GM15510 (cell line): ENCODE data around the gene GPR35.

Source experiments
- POLR2A ChIP-seq: IDR thresholded peaks from 3 replicates; pipeline ENCODE4 v1.6.1; 2011; ENCODE audit warnings: borderline replicate concordance; ENCODE audit not compliant: insufficient read length; ENCODE audit errors: extremely low read depth

GPR35 gene

DNA sequence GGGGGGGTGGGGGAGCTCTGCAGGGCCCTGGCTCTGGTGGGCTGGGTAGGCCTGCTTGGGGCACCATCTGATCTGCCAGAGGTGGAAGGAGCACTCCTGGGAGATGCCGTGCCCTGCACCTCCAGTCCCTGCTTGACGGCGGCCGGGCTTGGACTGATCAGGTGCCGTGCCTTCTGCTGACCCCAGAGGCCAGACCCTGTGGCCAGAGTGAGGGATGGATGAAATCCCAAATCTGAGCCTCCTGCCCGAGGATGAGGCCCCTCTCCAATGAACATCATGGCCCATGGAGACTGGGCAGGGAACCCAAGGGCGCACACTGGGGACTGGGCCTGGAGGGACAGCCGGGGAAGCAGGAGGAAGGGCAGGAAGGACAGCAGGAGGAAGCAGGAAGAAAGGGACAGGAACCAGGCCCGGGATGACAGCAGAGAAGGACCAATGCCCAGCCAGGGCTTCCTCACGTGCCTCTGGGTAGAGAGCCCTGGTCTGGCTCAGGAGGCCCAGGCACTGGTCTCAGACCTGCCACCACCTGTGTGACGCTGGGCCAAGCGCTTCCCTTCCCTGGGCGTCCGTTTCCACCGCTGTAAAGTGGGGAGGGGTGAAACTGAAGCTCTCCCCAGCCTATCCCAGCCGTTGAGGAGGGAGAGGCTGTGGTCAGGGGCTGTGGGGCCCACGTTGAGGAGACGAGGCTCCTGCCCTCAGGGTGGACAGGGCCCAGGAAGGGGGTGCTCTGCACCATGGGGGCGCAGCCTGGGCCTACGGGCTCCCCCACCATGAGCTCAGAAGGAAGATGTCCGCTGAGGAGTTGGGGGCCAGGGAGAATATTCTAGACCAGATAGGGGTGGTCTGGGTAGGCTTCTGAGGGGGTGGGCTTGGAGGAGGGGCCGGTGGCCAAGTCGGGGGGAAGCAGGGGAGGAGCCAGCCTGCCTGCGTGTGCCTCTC, 1.0 kb upstream of the GPR35 start:
- TF ChIP-seq POLR2A: no peak

DNA sequence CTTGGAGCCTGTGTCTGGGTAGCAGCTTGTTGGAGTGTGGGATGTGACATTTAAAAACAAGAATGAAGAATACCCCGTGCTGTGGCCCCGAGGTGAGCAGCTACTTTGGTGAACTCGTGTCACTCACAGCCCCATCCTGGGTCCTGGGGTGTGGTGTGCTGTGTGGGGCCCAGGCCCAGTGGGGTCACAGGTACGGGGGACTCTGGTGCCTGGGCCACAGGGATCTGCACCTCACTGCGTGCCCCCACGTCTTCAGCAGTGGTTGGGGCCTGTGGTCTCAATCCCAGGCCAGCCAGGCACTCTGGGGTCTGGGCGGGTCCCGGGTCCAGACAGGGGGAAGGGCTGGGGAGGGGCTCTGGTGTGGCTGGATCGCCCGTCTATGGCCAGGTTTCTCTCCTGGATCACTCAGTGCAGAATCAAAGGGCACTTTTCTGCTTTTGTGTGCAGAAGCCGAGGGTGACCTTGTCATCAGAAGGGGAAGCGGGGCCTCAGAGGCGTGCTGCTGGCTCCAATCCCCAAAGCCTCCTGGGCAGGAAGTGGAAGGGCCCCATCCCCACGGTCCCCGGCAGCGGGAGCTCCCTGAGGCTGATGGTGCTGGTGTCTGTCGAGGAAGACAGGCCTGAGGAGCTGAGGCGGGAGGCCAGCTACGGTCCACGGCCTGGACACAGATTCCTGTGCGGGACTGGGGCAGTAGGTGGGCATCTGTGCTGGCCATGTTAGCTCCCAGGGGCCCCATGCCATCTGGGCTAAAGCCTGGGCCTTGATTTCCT, 1.4 kb downstream of the GPR35 start:
- no peak for TF ChIP-seq POLR2A

DNA sequence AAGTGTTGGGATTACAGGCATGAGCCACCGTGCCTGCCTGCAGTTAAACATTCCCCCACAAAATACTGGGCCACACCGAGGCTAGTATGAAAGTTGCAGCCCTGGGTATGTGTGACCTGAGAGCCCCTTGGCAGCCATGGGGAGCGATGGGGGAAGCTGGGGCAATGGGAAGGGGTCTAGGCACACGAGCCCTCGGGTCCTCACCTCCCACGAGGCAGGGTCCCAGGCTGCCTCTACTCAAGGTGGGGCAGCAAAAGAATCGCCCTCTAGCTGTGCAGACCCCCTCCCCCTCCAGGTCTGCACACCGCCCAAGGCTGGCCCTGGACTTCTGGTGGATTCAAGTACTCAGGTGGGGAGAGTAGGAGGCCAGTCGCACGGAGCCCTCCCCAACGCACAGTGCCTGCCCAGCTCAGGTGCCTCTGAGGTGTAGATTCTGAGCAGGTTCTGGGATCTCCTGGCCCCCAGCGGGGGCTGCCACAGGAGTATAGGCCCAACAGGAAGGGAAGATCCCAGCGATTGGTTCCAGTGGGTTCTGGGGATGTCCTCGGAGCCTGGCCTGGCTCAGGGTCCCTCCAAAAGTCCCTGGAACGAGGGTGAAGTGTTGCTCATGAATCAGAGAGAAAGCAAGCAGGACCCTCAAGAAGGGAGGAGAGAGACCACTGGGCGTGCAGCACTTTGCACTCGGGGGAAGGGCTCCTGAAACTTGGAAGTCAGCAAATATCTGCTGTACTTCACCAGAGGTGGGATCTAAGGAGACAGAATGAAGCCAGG, 2.6 kb downstream of the GPR35 start:
- no peak for TF ChIP-seq POLR2A

DNA sequence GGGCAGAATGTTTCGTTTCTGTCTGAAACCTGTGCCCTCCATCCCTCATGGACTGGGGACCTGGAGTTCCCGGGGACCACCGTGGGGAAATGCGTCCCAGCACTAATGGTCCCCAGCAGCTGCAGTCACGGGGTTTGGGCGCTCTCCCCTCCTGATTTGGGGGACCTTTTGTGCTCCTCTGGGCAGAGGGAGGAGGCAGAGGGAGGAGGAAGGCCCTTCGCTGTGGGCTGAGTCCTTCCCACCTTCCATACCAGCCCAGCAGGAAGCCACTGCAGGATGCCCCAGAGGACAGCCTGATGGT, 3.2 kb downstream of the GPR35 start:
- TF ChIP-seq POLR2A: no peak

DNA sequence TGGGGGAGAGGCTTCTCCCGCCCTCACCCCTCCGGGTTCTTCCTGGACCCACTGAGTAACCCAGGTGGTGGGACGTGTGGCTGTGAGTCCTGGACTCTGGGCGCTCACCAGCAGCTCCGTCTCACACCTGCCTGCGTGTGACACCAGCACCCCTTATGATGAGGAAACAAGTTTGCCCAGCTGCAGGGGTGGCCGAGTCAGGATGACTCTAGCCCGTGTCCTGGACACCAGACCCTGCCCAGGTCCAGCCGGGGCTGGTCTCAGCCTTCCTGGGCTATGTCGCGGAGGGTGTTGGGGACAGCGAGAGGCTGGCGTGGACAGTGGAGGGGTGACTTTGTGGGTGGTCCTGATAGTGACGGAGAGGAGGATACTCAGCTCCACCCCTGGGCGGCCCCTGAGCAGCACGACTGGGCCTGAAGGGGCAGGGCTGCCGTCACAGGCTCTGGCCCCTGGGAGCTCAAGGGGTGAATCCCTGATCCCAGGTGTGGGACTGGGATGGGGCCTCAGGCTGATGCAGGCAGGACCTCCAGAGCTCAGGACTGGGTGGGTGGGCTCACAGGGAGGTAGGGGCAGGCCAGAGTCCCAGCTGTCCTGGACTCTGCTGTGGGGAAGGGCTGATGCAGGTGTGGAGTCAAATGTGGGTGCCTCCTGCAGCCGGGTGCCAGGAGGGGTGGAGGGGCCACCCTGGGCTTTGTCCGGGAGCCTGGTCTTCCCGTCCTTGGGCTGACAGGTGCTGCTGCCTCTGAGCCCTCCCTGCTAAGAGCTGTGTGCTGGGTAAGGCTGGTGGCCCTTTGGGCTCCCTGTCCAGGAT, 3.7 kb downstream of the GPR35 start:
- no peak for TF ChIP-seq POLR2A

DNA sequence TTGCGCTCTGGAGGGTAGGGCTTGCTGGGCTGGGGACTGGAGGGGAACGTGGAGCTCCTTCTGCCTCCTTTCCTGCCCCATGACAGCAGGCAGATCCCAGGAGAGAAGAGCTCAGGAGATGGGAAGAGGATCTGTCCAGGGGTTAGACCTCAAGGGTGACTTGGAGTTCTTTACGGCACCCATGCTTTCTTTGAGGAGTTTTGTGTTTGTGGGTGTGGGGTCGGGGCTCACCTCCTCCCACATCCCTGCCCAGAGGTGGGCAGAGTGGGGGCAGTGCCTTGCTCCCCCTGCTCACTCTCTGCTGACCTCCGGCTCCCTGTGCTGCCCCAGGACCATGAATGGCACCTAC, 4.3 kb downstream of the GPR35 start:
- TF ChIP-seq POLR2A: no peak

DNA sequence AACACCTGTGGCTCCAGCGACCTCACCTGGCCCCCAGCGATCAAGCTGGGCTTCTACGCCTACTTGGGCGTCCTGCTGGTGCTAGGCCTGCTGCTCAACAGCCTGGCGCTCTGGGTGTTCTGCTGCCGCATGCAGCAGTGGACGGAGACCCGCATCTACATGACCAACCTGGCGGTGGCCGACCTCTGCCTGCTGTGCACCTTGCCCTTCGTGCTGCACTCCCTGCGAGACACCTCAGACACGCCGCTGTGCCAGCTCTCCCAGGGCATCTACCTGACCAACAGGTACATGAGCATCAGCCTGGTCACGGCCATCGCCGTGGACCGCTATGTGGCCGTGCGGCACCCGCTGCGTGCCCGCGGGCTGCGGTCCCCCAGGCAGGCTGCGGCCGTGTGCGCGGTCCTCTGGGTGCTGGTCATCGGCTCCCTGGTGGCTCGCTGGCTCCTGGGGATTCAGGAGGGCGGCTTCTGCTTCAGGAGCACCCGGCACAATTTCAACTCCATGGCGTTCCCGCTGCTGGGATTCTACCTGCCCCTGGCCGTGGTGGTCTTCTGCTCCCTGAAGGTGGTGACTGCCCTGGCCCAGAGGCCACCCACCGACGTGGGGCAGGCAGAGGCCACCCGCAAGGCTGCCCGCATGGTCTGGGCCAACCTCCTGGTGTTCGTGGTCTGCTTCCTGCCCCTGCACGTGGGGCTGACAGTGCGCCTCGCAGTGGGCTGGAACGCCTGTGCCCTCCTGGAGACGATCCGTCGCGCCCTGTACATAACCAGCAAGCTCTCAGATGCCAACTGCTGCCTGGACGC, 4.9 kb downstream of the GPR35 start:
- no peak for TF ChIP-seq POLR2A

DNA sequence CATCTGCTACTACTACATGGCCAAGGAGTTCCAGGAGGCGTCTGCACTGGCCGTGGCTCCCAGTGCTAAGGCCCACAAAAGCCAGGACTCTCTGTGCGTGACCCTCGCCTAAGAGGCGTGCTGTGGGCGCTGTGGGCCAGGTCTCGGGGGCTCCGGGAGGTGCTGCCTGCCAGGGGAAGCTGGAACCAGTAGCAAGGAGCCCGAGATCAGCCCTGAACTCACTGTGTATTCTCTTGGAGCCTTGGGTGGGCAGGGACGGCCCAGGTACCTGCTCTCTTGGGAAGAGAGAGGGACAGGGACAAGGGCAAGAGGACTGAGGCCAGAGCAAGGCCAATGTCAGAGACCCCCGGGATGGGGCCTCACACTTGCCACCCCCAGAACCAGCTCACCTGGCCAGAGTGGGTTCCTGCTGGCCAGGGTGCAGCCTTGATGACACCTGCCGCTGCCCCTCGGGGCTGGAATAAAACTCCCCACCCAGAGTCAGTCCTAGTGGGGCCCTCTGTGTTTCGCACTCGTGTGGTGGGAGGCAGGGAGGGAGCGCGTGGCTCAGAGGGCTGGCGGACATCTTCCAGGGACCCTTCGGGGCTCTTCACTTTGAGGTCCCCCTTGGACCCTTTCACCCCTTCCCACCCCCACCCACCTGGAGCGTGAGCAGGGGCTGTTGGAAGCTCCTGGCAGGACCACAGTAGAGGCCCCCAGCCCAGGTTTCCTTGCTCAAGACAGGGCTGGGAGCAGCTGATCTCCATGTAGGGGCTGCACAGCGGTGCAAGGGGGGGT, 5.7 kb downstream of the GPR35 start:
- no peak for TF ChIP-seq POLR2A

DNA sequence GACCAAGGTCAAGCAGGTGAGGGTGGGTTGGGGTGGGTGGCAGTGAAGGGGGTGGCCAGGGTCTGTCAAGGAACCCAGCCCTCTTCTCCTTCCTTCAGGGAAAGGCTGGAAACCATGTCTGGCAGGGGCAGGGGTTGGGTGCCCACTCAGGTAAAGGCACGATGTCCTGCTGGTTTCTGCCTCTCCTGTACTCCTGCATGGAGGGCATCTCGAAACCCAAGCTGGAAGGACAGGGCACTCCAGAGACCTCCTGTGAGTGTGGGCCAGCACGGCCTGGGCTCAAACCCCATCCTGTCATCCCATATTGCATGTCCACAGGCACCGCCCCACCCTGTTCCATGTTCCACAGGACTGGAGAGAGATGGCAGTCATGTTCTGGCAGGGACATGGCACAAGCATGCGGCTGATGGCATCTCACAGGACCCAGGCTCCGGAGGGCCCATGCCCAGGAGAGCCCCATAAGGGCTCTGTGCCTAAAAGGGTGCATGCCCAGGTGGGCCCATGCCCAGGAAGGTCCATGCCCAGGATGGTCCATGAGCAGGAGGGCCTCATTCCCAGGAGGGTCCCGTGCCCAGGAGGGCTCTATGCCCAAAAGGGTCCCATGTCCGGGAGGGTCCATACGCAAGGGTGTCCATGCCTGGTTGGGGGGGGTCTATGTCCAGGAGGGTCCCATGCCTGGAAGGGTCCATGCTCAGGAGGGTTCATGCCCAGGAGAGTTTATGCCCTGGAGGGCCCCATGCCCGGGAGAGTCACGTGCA, 6.4 kb downstream of the GPR35 start:
- no peak for TF ChIP-seq POLR2A

DNA sequence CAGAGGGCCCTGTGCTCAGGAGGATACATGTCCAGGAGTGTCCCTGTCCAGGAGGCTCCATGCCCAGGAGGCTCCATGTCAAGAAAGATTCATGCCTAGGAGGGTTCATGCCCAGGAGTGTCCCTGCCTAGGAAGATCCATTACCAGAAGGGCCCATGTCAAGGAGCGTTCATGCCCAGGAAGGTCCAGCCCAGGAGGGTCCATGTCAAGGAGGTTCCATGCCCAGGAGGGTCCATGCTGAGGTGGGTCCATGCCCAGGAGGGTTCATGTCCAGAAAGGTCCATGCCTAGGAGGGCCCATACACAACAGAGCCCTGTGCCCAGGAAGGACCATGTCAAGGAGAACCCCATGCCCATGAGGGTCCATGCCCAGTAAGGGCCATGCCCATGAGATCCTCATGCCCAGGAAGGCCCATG, 7.0 kb downstream of the GPR35 start:
- TF ChIP-seq POLR2A: no peak

DNA sequence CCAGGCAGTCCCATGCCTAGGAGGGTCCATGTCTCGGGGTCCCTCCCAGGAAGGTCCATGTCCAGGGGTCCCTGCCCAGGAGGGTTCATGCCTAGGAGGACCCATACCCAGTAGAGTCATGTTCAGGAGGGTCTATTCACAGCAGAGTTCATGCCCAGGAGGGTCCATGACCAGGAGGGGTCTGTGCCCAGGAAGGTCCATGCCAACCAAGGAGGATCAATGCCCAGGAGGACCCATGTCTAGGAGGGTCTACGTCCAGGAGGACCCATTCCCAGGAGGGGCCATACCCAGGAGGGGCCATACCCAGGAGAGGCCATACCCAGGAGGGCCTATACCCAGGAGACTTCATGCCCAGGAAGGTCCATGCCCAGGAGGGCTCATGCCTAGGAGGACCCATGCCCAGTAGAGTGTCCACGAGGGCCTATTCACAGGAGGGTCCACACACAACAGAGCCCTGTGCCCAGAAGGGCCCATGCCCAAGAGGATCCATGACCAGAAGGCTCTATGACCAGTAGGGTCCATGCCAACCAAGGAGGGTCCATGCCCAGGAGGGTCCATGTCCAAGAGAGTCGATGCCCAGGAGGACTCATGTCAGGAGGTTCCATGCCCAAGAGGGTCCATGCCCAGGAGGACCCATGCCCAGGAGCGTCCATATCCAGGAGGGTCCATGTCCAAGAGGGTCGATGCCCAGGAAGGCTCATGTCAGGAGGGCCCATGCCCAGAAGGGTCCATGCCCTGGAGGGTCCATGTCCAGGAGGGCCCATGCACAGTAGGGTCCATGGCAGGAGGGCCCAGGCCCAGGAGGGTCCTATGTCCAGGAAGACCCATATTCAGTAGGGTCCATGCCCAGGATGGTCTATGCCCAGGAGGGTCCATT, 10.1 kb downstream of the GPR35 start:
- TF ChIP-seq POLR2A: no peak

DNA sequence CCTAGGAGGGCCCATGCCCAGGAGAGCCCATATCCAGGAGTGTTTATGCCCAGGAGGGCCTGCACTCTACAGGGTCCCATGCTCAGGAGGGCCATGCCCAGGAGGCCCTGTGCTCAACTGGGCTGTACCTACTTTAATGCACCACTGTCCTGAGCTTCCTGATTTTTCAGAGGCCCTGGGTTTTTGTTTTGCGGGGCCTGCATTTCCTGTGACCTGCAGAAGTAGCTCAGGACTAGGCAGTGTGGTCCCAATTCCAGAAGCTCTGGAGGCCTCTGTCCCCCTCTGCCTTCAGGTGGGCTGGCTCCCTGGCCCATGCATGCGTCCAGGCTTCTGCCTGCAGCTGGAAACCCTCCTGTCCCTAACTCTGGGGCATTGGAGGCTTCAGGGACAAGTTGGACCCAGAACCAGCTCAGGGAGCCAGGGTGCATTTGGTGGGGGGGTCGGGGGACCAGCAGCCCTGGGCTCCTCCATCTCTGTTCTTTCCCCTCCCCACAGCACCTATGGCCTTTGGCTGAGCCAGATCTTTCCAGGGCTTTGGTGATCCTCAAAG, 10.8 kb downstream of the GPR35 start:
- no peak for TF ChIP-seq POLR2A
